GM18508 (cell line): ENCODE data around the gene RNASE7.
"Not testable (repeated sequence)": the region's sequence is repeated elsewhere in the genome, so short reads cannot be mapped to it uniquely, and the experiment has no call there.

Experiments used
- ATAC-seq: cut with Tn5 transposase; IDR thresholded peaks from one replicate; pipeline ENCODE4 v1.9.1; 2021; ENCODE audit warnings: moderate number of reproducible peaks; ENCODE audit not compliant: insufficient read depth, unreplicated experiment

RNASE7 gene

GRCh38 chr14:21041676-21042433, at the start of gene RNASE7:
TSS of gene RNASE7 (plus strand) at chr14:21042362. CDS start at chr14:21042993, 631 bp downstream.
- no peak for ATAC-seq

GRCh38 chr14:20996521-20996920, 45.6 kb upstream of the RNASE7 start:
- no peak for ATAC-seq

- no peak for ATAC-seq
Measured at GRCh38 chr14:20997115-20997514, 45.0 kb upstream of the RNASE7 start.

- ATAC-seq: no peak
Measured at GRCh38 chr14:20997564-20997963, 44.6 kb upstream of the RNASE7 start.

GRCh38 chr14:20998139-20998538, 44.0 kb upstream of the RNASE7 start:
- ATAC-seq: no peak

GRCh38 chr14:20998674-20999366, 43.3 kb upstream of the RNASE7 start, which contains the start of gene SLC39A2:
TSS of gene SLC39A2 (plus strand) at chr14:20999293. CDS start at chr14:20999447, 154 bp downstream.
- ATAC-seq: no peak

- ATAC-seq: no peak
Measured at GRCh38 chr14:20999591-20999990, 42.6 kb upstream of the RNASE7 start.

- ATAC-seq: no peak
Measured at GRCh38 chr14:21001218-21001617, 40.9 kb upstream of the RNASE7 start.

- ATAC-seq: no peak
Measured at GRCh38 chr14:21003788-21004346, 38.3 kb upstream of the RNASE7 start.

- ATAC-seq: not testable (repeated sequence)
Measured at GRCh38 chr14:21009721-21010120, 32.4 kb upstream of the RNASE7 start.

- no peak for ATAC-seq
Measured at GRCh38 chr14:21011136-21011535, 31.0 kb upstream of the RNASE7 start.

- no peak for ATAC-seq
Measured at GRCh38 chr14:21014761-21015190, 27.4 kb upstream of the RNASE7 start.

- no peak for ATAC-seq
Measured at GRCh38 chr14:21015312-21015711, 26.9 kb upstream of the RNASE7 start.

- ATAC-seq: no peak
Measured at GRCh38 chr14:21016413-21017190, 25.6 kb upstream of the RNASE7 start.

GRCh38 chr14:21017528-21018245, 24.5 kb upstream of the RNASE7 start:
- ATAC-seq: no peak

GRCh38 chr14:21018286-21018685, 23.9 kb upstream of the RNASE7 start:
- ATAC-seq: no peak

GRCh38 chr14:21018781-21019180, 23.4 kb upstream of the RNASE7 start:
- ATAC-seq: no peak

GRCh38 chr14:21019366-21019765, 22.8 kb upstream of the RNASE7 start:
- ATAC-seq: no peak

GRCh38 chr14:21020977-21021545, 21.1 kb upstream of the RNASE7 start:
- no peak for ATAC-seq

- ATAC-seq: no peak
Measured at GRCh38 chr14:21022686-21023085, 19.5 kb upstream of the RNASE7 start.
